GM06990 (cell line): ENCODE results near the gene RASA3.

Experiments used
- DNase-seq: peaks from one replicate; pipeline ENCODE4 v3.0.0-alpha.2; 2011; ENCODE audit not compliant: insufficient read length; ENCODE audit errors: extremely low read depth
- H3K27me3 ChIP-seq: replicated peaks from 2 replicates; pipeline ENCODE4 v1.6.0; 2011; ENCODE audit warnings: low read length; ENCODE audit not compliant: control insufficient read depth, insufficient read depth
- H3K36me3 ChIP-seq: 2 replicates; pipeline ENCODE4 v1.5.1; 2011; ENCODE audit warnings: low read length; ENCODE audit not compliant: control insufficient read depth, insufficient read depth
- H3K4me3 ChIP-seq: replicated peaks from 2 replicates; pipeline ENCODE4 v1.5.1; 2011; ENCODE audit warnings: low read depth, mild to moderate bottlenecking, control low read depth, low read length
- CTCF ChIP-seq: IDR thresholded peaks from 2 replicates; pipeline ENCODE4 v1.5.1; 2011; ENCODE audit warnings: low read length, control low read depth, mild to moderate bottlenecking, inconsistent platforms; ENCODE audit not compliant: insufficient read depth, poor library complexity, severe bottlenecking

The RASA3 gene

DNA sequence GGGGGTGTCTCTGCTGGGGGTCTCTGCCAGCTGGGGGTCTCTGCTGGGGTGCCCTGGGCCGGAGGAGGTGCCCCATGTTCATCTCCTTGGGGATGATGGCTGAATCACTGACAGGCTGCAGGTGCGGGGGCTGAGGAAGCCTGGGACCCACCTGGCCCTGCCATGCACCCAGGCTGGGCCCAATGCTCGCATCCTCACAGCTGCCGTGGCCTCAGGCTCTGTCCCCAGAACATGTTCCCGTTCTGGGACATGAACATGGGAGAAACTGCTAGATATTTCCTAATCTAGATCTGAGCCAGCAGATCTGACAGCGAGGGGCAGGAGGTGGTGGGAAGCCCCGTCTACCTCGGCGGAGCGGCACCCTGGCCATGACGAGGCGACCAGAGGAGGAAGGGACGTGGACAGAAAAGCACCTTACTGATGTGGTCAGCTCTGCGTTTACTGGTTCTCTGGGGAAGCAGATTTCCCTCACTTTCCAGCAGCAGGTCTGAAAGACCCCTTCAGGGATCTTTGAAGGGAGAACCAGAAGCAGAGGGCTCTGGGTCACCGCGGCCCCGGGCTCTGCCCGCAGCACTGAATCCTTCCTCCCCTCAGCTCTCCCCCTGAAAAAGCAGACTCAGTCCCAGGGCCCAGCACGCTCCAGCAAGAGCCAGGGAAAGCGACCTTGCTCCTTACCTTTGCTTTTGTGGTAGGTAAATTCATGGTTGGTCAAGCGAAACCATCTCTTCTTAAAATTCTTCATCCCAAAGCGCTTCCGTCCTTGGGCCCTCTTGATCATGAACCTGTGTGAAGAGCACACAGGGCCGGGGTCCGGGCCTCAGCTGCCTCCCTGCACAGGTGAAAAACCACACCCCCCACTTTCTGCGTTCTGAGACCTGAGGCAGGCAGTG, 132.0 kb downstream of the RASA3 start:
- DNase-seq, result no peak
- H3K36me3 ChIP-seq, result peaks cover 18% of the 10 kb centered on the region

DNA sequence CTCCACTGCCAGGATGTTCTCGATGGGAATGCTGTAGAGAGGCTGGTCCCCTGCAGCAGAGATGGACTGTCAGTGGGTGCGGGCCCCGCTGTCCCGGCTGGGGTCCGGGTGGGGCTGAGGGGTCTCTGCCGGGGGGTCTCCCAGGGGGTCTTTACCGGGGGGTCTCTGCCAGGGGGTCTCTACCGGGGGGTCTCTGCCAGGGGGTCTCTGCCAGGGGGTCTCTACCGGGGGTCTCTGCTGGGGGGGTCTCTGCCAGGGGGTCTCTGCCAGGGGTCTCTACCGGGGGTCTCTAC, 132.9 kb downstream of the RASA3 start:
- Histone ChIP-seq H3K27me3 (no peaks in the 10 kb centered on the region), H3K4me3 (no peak overlapping the region), H3K36me3 (peaks cover 19% of the 10 kb centered on the region)
- TF ChIP-seq CTCF, result no peak
- DNase-seq, result no peak

More for the DNA sequence above, 132.0 kb downstream of the RASA3 start:
- H3K27me3 ChIP-seq, result no peaks in the 10 kb centered on the region
- H3K4me3 ChIP-seq, result no peak overlapping the region
- no peak for TF ChIP-seq CTCF

GRCh38 chr13:113998781-113999617, 133.4 kb downstream of the RASA3 start:
- no peak overlapping the region for H3K4me3 ChIP-seq
- no peaks in the 10 kb centered on the region for H3K27me3 ChIP-seq
- H3K36me3 ChIP-seq, result peaks cover 19% of the 10 kb centered on the region
- DNase-seq, result no peak
- no peak for TF ChIP-seq CTCF

GRCh38 chr13:113997845-113998751, 134.3 kb downstream of the RASA3 start:
- DNase-seq, result no peak
- no peak for TF ChIP-seq CTCF
- no peaks in the 10 kb centered on the region for H3K27me3 ChIP-seq
- H3K4me3 ChIP-seq, result no peak overlapping the region
- peaks cover 19% of the 10 kb centered on the region for H3K36me3 ChIP-seq

DNA sequence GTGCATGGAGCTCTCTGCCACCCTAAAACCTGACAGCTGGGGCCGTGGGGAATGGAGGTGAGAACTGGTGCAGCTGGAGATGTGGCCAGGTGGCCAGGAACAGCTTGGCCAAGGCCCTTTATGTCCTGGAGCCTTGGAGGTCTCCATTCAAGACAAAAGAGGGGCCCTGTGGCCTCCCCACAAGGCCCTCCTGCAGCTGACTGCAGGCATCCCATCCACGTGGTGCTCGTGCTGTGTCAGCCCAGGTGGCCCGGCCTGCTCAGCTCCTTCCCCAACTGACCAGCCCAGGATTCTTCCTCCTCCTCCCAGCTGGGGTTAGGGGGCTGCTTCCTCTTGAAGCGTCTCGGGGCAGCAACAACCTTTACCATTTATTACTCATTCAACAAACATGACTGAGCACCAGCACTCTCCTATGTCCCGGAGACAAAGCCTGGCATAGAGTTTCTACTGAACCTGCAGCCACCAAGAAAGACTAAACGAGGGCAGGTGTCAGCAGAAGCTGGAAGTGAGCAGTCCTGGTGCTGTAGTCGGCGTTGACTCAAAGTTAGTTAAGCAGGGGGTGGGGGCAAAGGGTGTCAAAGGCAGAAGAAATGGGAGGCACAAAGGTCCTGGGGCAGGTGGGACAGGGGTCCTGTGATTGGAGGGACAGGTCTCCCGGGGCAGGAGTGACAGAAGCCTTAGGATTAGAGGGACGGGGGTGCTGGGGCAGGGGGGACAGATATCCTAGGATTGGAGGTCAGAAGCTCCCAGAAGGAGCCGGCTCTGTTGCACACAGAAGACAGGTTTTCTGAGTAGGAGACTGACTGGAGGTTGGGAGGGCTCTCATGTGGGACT, 135.3 kb downstream of the RASA3 start:
- no peak for TF ChIP-seq CTCF
- DNase-seq, result no peak
- Histone ChIP-seq H3K27me3 (no peaks in the 10 kb centered on the region), H3K4me3 (no peak overlapping the region), H3K36me3 (peaks cover 19% of the 10 kb centered on the region)
